IMR-90 (cell line): ENCODE results near the gene TRAPPC2L.

ENCODE experiments used
- BHLHE40 ChIP-seq: fragments of 150-350 bp; IDR thresholded peaks from 2 replicates; pipeline ENCODE4 v1.6.1; 2016; ENCODE audit warnings: mild to moderate bottlenecking, low read depth, low read length
- CEBPB ChIP-seq: IDR thresholded peaks from 2 replicates; pipeline ENCODE4 v1.6.1; 2012; ENCODE audit warnings: low read depth, low read length, improper control_type of control experiment
- CTCF ChIP-seq: conservative IDR thresholded peaks from 2 replicates; pipeline ENCODE4 v1.5.1; 2012; ENCODE audit warnings: mild to moderate bottlenecking, low read depth, low read length, improper control_type of control experiment
- FOS ChIP-seq: fragments of 150-350 bp; IDR thresholded peaks from 2 replicates; pipeline ENCODE4 v1.6.1; 2016; ENCODE audit warnings: low read depth, low read length
- MAFK ChIP-seq: IDR thresholded peaks from 2 replicates; pipeline ENCODE4 v1.6.1; 2012; ENCODE audit warnings: low read depth, low read length, improper control_type of control experiment
- POLR2A ChIP-seq: IDR thresholded peaks from 2 replicates; pipeline ENCODE4 v1.6.1; 2012; ENCODE audit warnings: mild to moderate bottlenecking, low read depth, low read length
- RAD21 ChIP-seq: IDR thresholded peaks from 2 replicates; pipeline ENCODE4 v1.6.1; 2012; ENCODE audit warnings: low read length, improper control_type of control experiment
- RCOR1 ChIP-seq: IDR thresholded peaks from 2 replicates; pipeline ENCODE4 v1.6.1; 2012; ENCODE audit warnings: mild to moderate bottlenecking, low read length, improper control_type of control experiment; ENCODE audit not compliant: insufficient replicate concordance
- RFX5 ChIP-seq: IDR thresholded peaks from 2 replicates; pipeline ENCODE4 v1.8.0; 2012; ENCODE audit warnings: low read depth, mild to moderate bottlenecking, low read length, moderate library complexity
- SMC3 ChIP-seq: fragments of 150-350 bp; IDR thresholded peaks from 2 replicates; pipeline ENCODE4 v1.6.1; 2016; ENCODE audit warnings: low read depth, mild to moderate bottlenecking, antibody characterized with exemption, low read length, moderate library complexity
- USF2 ChIP-seq: fragments of 150-350 bp; IDR thresholded peaks from 2 replicates; pipeline ENCODE4 v1.6.1; 2017; ENCODE audit warnings: mild to moderate bottlenecking, antibody characterized with exemption, low read length, low read depth

GRCh38 chr16:88883117-88883895, 26.4 kb downstream of the TRAPPC2L start:
- TF ChIP-seq CTCF = no peak
- no peak for TF ChIP-seq USF2
- no peak for TF ChIP-seq POLR2A
- no peak for TF ChIP-seq RFX5
- TF ChIP-seq BHLHE40 = no peak
- no peak for TF ChIP-seq RAD21
- TF ChIP-seq MAFK = no peak
- TF ChIP-seq FOS = no peak
- TF ChIP-seq SMC3 = no peak
- TF ChIP-seq RCOR1 = no peak
- TF ChIP-seq CEBPB = no peak
